SK-N-SH treated with all-trans-retinoic acid at 6 μM for 48 hours (cell line): ENCODE data around the gene CPA3.
A peak's percentile ranks its signal among the peaks of the same experiment; 100 is the strongest.

Source experiments
- ATAC-seq: fragments of 200-7000 bp; cut with Tn5 transposase; 3 replicates; pipeline ENCODE4 v1.9.1; 2020; ENCODE audit warnings: mild to moderate bottlenecking, moderate library complexity
- ARNTL ChIP-seq: fragments of 450-650 bp; formaldehyde crosslinking; IDR thresholded peaks from 2 replicates; pipeline ENCODE4 v1.5.0; 2020; ENCODE audit warnings: low read depth, mild to moderate bottlenecking, moderate library complexity, borderline replicate concordance
- BACH2 ChIP-seq: fragments of 250-450 bp; sonication (Bioruptor Pico); IDR thresholded peaks from 2 replicates; pipeline ENCODE4 v1.9.0; 2021; ENCODE audit warnings: mild to moderate bottlenecking, borderline replicate concordance
- CSDC2 ChIP-seq: fragments of 250-450 bp; sonication (Bioruptor Pico); IDR thresholded peaks from 2 replicates; pipeline ENCODE4 v1.5.0; 2020; ENCODE audit warnings: mild to moderate bottlenecking, moderate library complexity
- ESRRG ChIP-seq: fragments of 250-450 bp; sonication (Bioruptor Pico); IDR thresholded peaks from 2 replicates; pipeline ENCODE4 v1.6.1; 2021; ENCODE audit warnings: mild to moderate bottlenecking
- GLIS3 ChIP-seq: fragments of 250-450 bp; sonication (Bioruptor Pico); IDR thresholded peaks from 2 replicates; pipeline ENCODE4 v1.5.0; 2020; ENCODE audit warnings: mild to moderate bottlenecking, moderate library complexity
- ISL1 ChIP-seq: fragments of 250-450 bp; sonication (Bioruptor Pico); IDR thresholded peaks from 2 replicates; pipeline ENCODE4 v2.1.2; 2022; ENCODE audit warnings: mild to moderate bottlenecking, moderate library complexity
- OSR1 ChIP-seq: fragments of 250-450 bp; sonication (Bioruptor Pico); IDR thresholded peaks from 2 replicates; pipeline ENCODE4 v1.8.0; 2022; ENCODE audit warnings: moderate library complexity, mild to moderate bottlenecking, inconsistent platforms
- PATZ1 ChIP-seq: fragments of 250-450 bp; sonication (Bioruptor Pico); IDR thresholded peaks from 2 replicates; pipeline ENCODE4 v1.8.0; 2020; ENCODE audit warnings: mild to moderate bottlenecking, moderate library complexity, borderline replicate concordance
- POU6F1 ChIP-seq: fragments of 250-450 bp; sonication (Bioruptor Pico); IDR thresholded peaks from 2 replicates; pipeline ENCODE4 v1.8.0; 2021; ENCODE audit warnings: low read depth, mild to moderate bottlenecking, moderate library complexity, borderline replicate concordance
- PPARA ChIP-seq: fragments of 250-450 bp; sonication (Bioruptor Pico); IDR thresholded peaks from 2 replicates; pipeline ENCODE4 v1.5.0; 2020; ENCODE audit warnings: mild to moderate bottlenecking, borderline replicate concordance
- SNAI2 ChIP-seq: fragments of 250-450 bp; sonication (Bioruptor Pico); IDR thresholded peaks from 2 replicates; pipeline ENCODE4 v1.5.0; 2020; ENCODE audit warnings: mild to moderate bottlenecking, moderate library complexity
- TCF4 ChIP-seq: fragments of 250-450 bp; sonication (Bioruptor Pico); IDR thresholded peaks from 2 replicates; pipeline ENCODE4 v1.8.0; 2021; ENCODE audit warnings: mild to moderate bottlenecking, moderate library complexity, borderline replicate concordance
- TOX ChIP-seq: fragments of 250-450 bp; sonication (Bioruptor Pico); IDR thresholded peaks from 2 replicates; pipeline ENCODE4 v1.8.0; 2021; ENCODE audit warnings: mild to moderate bottlenecking, moderate library complexity, borderline replicate concordance
- TSHZ2 ChIP-seq: fragments of 250-450 bp; sonication (Bioruptor Pico); IDR thresholded peaks from 2 replicates; pipeline ENCODE4 v1.5.0; 2020; ENCODE audit warnings: mild to moderate bottlenecking, moderate library complexity
- ZC3H10 ChIP-seq: fragments of 250-450 bp; sonication (Bioruptor Pico); IDR thresholded peaks from 2 replicates; pipeline ENCODE4 v1.5.1; 2021; ENCODE audit warnings: mild to moderate bottlenecking, moderate library complexity
- ZFP3 ChIP-seq: fragments of 250-450 bp; sonication (Bioruptor Pico); IDR thresholded peaks from 2 replicates; pipeline ENCODE4 v1.5.0; 2020; ENCODE audit warnings: mild to moderate bottlenecking, moderate library complexity
- ZFP30 ChIP-seq: fragments of 450-650 bp; formaldehyde crosslinking; IDR thresholded peaks from 2 replicates; pipeline ENCODE4 v1.5.0; 2022; ENCODE audit warnings: mild to moderate bottlenecking, moderate library complexity
- ZNF565 ChIP-seq: fragments of 450-650 bp; formaldehyde crosslinking; conservative IDR thresholded peaks from 2 replicates; pipeline ENCODE4 v1.5.0; 2020; ENCODE audit warnings: low read depth, mild to moderate bottlenecking, moderate library complexity
- ZNF70 ChIP-seq: fragments of 450-650 bp; formaldehyde crosslinking; IDR thresholded peaks from 2 replicates; pipeline ENCODE4 v1.5.0; 2020; ENCODE audit warnings: mild to moderate bottlenecking, moderate library complexity
- ZNF8 ChIP-seq: fragments of 450-650 bp; formaldehyde crosslinking; IDR thresholded peaks from 2 replicates; pipeline ENCODE4 v1.5.0; 2020; ENCODE audit warnings: mild to moderate bottlenecking, moderate library complexity
- TF ChIP-seq, protein P1 (sequence below): fragments of 250-450 bp; sonication (Bioruptor Pico); IDR thresholded peaks from 2 replicates; pipeline ENCODE4 v1.5.1; 2020; ENCODE audit warnings: low read depth, mild to moderate bottlenecking, moderate library complexity
- TF ChIP-seq, protein P2 (sequence below): fragments of 250-450 bp; sonication (Bioruptor Pico); IDR thresholded peaks from 2 replicates; pipeline ENCODE4 v1.5.1; 2021; ENCODE audit warnings: mild to moderate bottlenecking, moderate library complexity

Gene CPA3

DNA sequence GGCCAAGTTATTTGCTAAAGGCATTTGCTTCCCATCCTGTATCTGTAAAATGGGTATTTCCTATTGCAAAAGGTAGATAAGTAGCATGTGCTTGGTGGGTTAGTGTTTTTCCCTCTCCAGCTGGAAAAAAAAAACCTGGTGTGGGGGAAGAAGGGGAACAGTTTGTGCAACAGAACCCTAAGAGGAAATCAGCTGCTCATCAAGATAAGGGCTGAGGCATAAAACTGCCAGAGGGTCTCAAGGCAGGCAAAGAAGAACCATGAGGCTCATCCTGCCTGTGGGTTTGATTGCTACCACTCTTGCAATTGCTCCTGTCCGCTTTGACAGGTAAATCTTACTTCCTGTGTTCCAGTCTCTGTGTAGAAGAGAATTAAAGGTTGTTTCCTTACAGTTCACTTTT lies at the start of gene CPA3:
Gene CPA3, plus strand, starts transcription at position 248 of the 400 bp plus-strand sequence. Its CDS starts 12 bp downstream, at position 260.
- TF ChIP-seq CSDC2 (CRISPR knock-in tag), result no peak
- no peak for ATAC-seq

DNA sequence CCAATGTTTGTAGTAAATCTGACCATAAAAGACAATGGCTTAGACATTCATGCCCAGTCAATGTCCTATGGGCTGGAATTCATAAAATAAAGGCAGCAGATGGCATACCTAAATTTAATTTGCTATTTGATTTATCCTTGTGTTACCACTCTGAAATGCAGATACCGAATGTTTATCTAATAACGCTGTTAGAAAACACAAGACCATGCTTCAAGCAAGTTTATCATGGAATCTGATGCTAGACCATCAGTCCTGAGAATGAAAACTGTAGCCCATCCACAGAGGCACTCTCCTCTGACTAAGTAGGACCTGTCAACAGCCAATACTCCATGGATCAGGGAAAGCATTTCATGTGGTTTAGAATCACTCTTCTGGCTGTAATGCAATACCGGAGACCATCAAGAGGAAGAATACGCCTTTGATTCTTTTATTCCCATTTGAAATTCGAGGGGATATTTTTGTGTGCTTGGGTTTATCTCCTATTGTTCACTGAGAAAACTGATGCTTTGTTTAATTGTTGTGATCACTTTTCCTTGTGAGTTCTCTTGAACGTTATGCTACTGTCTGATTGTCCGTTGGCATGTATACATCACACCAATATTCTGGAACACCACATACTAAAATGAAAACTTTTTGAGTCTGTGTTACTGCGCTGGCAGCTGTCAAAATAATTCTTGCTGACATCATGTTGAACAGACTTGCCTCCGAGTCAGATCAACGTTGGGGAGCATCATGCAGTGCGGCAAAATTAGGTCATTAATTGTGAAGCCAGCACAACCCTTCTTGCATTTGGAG lies 49.6 kb upstream of the CPA3 start:
- TF ChIP-seq ARNTL (CRISPR knock-in tag) (no peak), TCF4 (peak; percentile 88), TSHZ2 (CRISPR knock-in tag) (peak; percentile 86), POU6F1 (CRISPR knock-in tag) (no peak)
- ATAC-seq, result peak; percentile 80

DNA sequence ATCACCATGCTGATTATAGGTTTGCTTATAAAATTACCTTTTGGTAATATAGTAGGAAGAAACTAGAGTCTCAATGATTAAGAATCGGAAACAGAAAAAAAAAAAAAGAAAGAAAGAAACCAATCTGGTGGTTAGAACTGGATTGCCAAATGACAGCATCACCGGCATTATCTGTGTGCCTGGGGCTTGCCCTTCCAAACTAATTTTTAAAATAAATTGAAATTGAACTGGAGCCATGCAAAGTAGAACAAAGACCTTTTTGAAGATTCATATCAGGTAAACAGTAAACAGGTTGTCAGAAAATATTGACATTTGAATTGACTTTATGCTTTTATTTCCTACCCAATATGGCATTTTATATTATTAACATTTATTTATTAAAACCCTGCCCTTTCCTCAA lies 48.7 kb upstream of the CPA3 start:
- no peak for TF ChIP-seq ZNF70
- ATAC-seq, result no peak

DNA sequence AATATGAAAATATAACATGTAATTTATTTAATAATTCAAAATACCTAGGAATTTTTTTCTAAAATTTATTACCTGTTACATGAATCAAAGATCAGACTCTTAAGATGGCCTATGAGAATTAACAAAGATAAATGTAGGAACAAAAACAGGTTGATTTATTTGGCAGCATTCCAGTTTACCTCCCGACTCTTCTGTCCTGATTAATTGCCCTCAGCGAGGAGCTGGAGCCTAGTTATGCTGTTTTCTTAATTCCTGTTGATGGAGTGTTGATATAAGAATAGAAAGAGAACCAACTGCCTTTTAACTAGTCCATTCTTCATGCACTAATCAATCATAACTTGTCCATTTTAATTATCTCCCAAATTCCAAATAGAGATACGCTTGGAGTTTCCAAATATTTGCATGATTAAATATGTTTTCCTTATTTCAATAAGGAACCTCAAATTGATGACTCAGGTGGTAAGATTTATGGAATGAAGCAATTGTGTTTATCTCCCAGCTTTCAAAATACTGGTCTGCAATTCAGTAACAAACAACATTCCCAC lies 48.0 kb upstream of the CPA3 start:
- no peak for ATAC-seq
- TF ChIP-seq BACH2 (CRISPR knock-in tag), result no peak
- no peak for TF ChIP-seq ARNTL (CRISPR knock-in tag)
- TF ChIP-seq ZNF565 (CRISPR knock-in tag), result no peak
- TF ChIP-seq PATZ1 (CRISPR knock-in tag), result no peak
- peak; percentile 62; the same call in 1 of the 2 replicates for TF ChIP-seq ZC3H10 (CRISPR knock-in tag)
- no peak for TF ChIP-seq PPARA (CRISPR knock-in tag)
- TF ChIP-seq ZFP30 (CRISPR knock-in tag), result no peak
- TF ChIP-seq, protein P1, sequence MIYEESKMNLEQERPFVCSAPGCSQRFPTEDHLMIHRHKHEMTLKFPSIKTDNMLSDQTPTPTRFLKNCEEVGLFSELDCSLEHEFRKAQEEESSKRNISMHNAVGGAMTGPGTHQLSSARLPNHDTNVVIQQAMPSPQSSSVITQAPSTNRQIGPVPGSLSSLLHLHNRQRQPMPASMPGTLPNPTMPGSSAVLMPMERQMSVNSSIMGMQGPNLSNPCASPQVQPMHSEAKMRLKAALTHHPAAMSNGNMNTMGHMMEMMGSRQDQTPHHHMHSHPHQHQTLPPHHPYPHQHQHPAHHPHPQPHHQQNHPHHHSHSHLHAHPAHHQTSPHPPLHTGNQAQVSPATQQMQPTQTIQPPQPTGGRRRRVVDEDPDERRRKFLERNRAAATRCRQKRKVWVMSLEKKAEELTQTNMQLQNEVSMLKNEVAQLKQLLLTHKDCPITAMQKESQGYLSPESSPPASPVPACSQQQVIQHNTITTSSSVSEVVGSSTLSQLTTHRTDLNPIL (CRISPR knock-in tag), result peak; percentile 70; the same call in 1 of the 2 replicates
- no peak for TF ChIP-seq CSDC2 (CRISPR knock-in tag)
- TF ChIP-seq OSR1 (CRISPR knock-in tag), result no peak
- TF ChIP-seq POU6F1 (CRISPR knock-in tag), result no peak
- no peak for TF ChIP-seq ZFP3
- TF ChIP-seq TCF4, result no peak
- no peak for TF ChIP-seq SNAI2 (CRISPR knock-in tag)
- TF ChIP-seq ZNF8 (CRISPR knock-in tag), result no peak
- no peak for TF ChIP-seq ESRRG (CRISPR knock-in tag)
- TF ChIP-seq ZNF70, result no peak
- TF ChIP-seq ISL1 (CRISPR knock-in tag), result peak; percentile 82
- no peak for TF ChIP-seq GLIS3 (CRISPR knock-in tag)
- TF ChIP-seq, protein P2, sequence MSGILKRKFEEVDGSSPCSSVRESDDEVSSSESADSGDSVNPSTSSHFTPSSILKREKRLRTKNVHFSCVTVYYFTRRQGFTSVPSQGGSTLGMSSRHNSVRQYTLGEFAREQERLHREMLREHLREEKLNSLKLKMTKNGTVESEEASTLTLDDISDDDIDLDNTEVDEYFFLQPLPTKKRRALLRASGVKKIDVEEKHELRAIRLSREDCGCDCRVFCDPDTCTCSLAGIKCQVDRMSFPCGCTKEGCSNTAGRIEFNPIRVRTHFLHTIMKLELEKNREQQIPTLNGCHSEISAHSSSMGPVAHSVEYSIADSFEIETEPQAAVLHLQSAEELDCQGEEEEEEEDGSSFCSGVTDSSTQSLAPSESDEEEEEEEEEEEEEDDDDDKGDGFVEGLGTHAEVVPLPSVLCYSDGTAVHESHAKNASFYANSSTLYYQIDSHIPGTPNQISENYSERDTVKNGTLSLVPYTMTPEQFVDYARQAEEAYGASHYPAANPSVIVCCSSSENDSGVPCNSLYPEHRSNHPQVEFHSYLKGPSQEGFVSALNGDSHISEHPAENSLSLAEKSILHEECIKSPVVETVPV (CRISPR knock-in tag), result 0 out of 2 replicates have a peak, but pooled peaks have one; percentile 38
- TF ChIP-seq TOX, result 0 out of 2 replicates have a peak, but pooled peaks have one; percentile 49
